CD14-positive monocyte (primary cell): ENCODE measurements around the gene MCF2L. TPM values are rescaled to one million over a fixed set of nuclear protein-coding genes. Genes with fewer than 3 reads are reported as not detected.

Experiments used
- DNase-seq, 3 donors: peaks; one replicate each; pipeline ENCODE4 v3.0.0-alpha.2; 2011 to 2022
- H2AFZ ChIP-seq: 2 replicates; pipeline ENCODE4 v1.6.0; 2012; ENCODE audit warnings: mild to moderate bottlenecking, low read depth, low read length, inconsistent platforms; ENCODE audit not compliant: insufficient read depth, poor library complexity, severe bottlenecking
- H3K27ac ChIP-seq, 2 donors: 1 replicate in 1 of 2; 2 replicates in 1 of 2; pipeline ENCODE4 v1.5.1; 2012 to 2013; ENCODE audit warnings: low read length in 2 of 2, control low read depth in 1 of 2, inconsistent platforms in 1 of 2, low read depth in 1 of 2, mild to moderate bottlenecking in 1 of 2
- H3K27me3 ChIP-seq, 2 donors: one replicate each; pipeline versions ENCODE4 v1.6.0 to v1.6.1; 2011 to 2013; ENCODE audit warnings: low read length in 2 of 2; ENCODE audit not compliant: control insufficient read depth in 2 of 2, insufficient read depth in 2 of 2
- H3K36me3 ChIP-seq, 2 donors: replicated peaks in 1 of 2; 1 replicate in 1 of 2; 2 replicates in 1 of 2; pipeline versions ENCODE4 v1.5.1 to v1.6.1; 2012 to 2013; ENCODE audit warnings: low read length in 2 of 2, control low read depth in 1 of 2, inconsistent platforms in 1 of 2, mild to moderate bottlenecking in 1 of 2; ENCODE audit not compliant: insufficient read depth in 2 of 2, control insufficient read depth in 1 of 2
- H3K4me1 ChIP-seq, 2 donors: 1 replicate in 1 of 2; 2 replicates in 1 of 2; pipeline versions ENCODE4 v1.5.1 to v1.6.1; 2012 to 2013; ENCODE audit warnings: low read length in 2 of 2, control low read depth in 1 of 2, inconsistent platforms in 1 of 2, mild to moderate bottlenecking in 1 of 2, moderate library complexity in 1 of 2; ENCODE audit not compliant: insufficient read depth in 2 of 2, control insufficient read depth in 1 of 2
- H3K4me2 ChIP-seq: replicated peaks from 2 replicates; pipeline ENCODE3; 2012; ENCODE audit warnings: low read length, moderate library complexity, mild to moderate bottlenecking; ENCODE audit not compliant: poor library complexity, severe bottlenecking; ENCODE audit errors: extremely low read depth
- H3K4me3 ChIP-seq, 3 experiments: fragments of 200-600 bp in 1 of 3; sonication (generic) in 1 of 3; replicated peaks in 1 of 3; 1 replicate in 2 of 3; 2 replicates in 1 of 3; pipeline ENCODE4 v1.5.1; 2011 to 2013; ENCODE audit warnings: low read length in 3 of 3, mild to moderate bottlenecking in 3 of 3, control low read depth in 2 of 3, low read depth in 2 of 3, inconsistent platforms in 1 of 3, moderate library complexity in 1 of 3
- H3K79me2 ChIP-seq: 2 replicates; pipeline ENCODE4 v1.6.0; 2012; ENCODE audit warnings: mild to moderate bottlenecking, control low read depth, inconsistent platforms, low read length, moderate library complexity; ENCODE audit not compliant: insufficient read depth
- H3K9ac ChIP-seq: 2 replicates; pipeline ENCODE4 v1.6.0; 2017; ENCODE audit warnings: low read length, mild to moderate bottlenecking; ENCODE audit not compliant: insufficient read depth, poor library complexity, severe bottlenecking
- H3K9me3 ChIP-seq, 2 donors: replicated peaks in 1 of 2; 1 replicate in 1 of 2; 2 replicates in 1 of 2; pipeline versions ENCODE4 v1.5.1 to v1.6.1; 2012 to 2013; ENCODE audit warnings: low read length in 2 of 2, control low read depth in 1 of 2; ENCODE audit not compliant: control insufficient read depth in 1 of 2, insufficient read depth in 1 of 2
- H4K20me1 ChIP-seq: 2 replicates; pipeline ENCODE4 v1.6.0; 2012; ENCODE audit warnings: mild to moderate bottlenecking, low read length, control low read depth, moderate library complexity; ENCODE audit not compliant: insufficient read depth
- H3K27ac Mint-ChIP-seq, 7 donors: one replicate each; pipeline ENCODE4 v1.8.0; 2020; ENCODE audit warnings: mild to moderate bottlenecking in 7 of 7, mixed read lengths in 7 of 7, moderate library complexity in 6 of 7, inconsistent platforms in 2 of 7
- H3K27me3 Mint-ChIP-seq, 3 donors: one replicate each; pipeline ENCODE4 v1.8.0; 2021 to 2022; ENCODE audit warnings: low read depth in 3 of 3, mild to moderate bottlenecking in 3 of 3, mixed read lengths in 3 of 3, moderate library complexity in 3 of 3, inconsistent platforms in 1 of 3
- H3K36me3 Mint-ChIP-seq, 2 donors: one replicate each; pipeline ENCODE4 v1.8.0; 2020; ENCODE audit warnings: mixed read lengths in 2 of 2, inconsistent platforms in 1 of 2, mild to moderate bottlenecking in 1 of 2
- H3K4me1 Mint-ChIP-seq: one replicate; pipeline ENCODE4 v1.8.0; 2020; ENCODE audit warnings: mild to moderate bottlenecking, mixed read lengths
- H3K4me3 Mint-ChIP-seq, 2 donors: one replicate each; pipeline ENCODE4 v1.8.0; 2020; ENCODE audit warnings: mild to moderate bottlenecking in 2 of 2, mixed read lengths in 2 of 2, moderate library complexity in 1 of 2
- H3K9me3 Mint-ChIP-seq, 7 donors: one replicate each; pipeline ENCODE4 v1.8.0; 2020 to 2022; ENCODE audit warnings: mixed read lengths in 7 of 7, mild to moderate bottlenecking in 6 of 7, moderate library complexity in 6 of 7, inconsistent platforms in 2 of 7
- WGBS: methylation state at CpG from one replicate; pipeline ENCODE4 v1.1.5; 2013; ENCODE audit warnings: missing lambda C conversion rate; ENCODE audit not compliant: insufficient coverage; 5-methylcytosine and 5-hydroxymethylcytosine counted together
- intact Hi-C, 2 donors: fragments of 100-400 bp; cut with micrococcal nuclease; formaldehyde crosslinking; loops; one replicate each; pipeline versions ENCODE4 v1.15.0 to v1.15.1; 2023
- polyA plus RNA-seq, 3 donors: library from polyadenylated mRNA; depleted of rRNA in 1 of 3; unstranded in 2 of 3; stranded (reverse) in 1 of 3; fragments of 300-500 nt in 2 of 3; fragments of >200 nt in 1 of 3; fragmentation: Illumina TruSeq in 2 of 3; gene quantifications; 1 replicate in 2 of 3; 2 replicates in 1 of 3; pipeline ENCODE4 v1.2.3, GENCODE V29; 2012 to 2021
- TF ChIP-seq, protein P1 (sequence below): fragments of 200-600 bp; IDR thresholded peaks from one replicate; pipeline ENCODE4 v1.8.0; 2022; ENCODE audit warnings: antibody characterized with exemption, mild to moderate bottlenecking

Gene MCF2L
- polyA plus RNA-seq, 3 donors, result not detected

DNA sequence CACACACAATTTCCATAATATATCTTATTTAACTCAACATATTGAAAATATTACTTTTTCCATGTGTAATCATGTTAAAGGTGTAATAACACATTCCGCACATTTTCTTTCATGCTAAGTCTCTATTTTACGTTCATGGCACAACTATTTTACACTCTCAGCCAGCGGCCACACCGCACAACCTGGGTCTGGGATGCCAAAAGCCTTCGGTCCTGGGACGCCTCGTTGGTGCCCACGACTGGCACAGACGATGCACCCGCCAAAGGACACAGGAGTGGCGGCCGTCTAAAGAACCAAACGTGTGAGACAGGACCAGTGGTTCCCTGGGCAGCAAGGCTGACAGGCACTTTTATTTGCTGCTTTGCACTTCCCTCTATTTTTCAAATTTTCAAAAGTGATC, 179.4 kb downstream of the MCF2L start:
- H3K36me3 ChIP-seq, result no peaks in the 10 kb centered on the region
- H3K9ac ChIP-seq, result no peak overlapping the region
- H3K36me3 Mint-ChIP-seq, result peaks cover 6 to 7% of the 10 kb centered on the region in 2 donors
- H2AFZ ChIP-seq, result no peak overlapping the region
- no peaks in the 10 kb centered on the region for H4K20me1 ChIP-seq
- H3K9me3 Mint-ChIP-seq, result peaks cover 2 to 16% (median 11%) of the 10 kb centered on the region in 7 donors
- peaks cover 15 to 16% of the 10 kb centered on the region in 2 donors for H3K4me1 ChIP-seq
- no peak overlapping the region for H3K27ac Mint-ChIP-seq
- peaks cover 13 to 27% of the 10 kb centered on the region in 2 donors for H3K27me3 ChIP-seq
- H3K27me3 Mint-ChIP-seq, result peaks cover 23 to 34% (median 32%) of the 10 kb centered on the region in 3 donors
- no peak overlapping the region for H3K4me3 Mint-ChIP-seq
- peaks cover 15% of the 10 kb centered on the region for H3K4me1 Mint-ChIP-seq
- intact Hi-C loops, result no loop called here
- no peaks in the 10 kb centered on the region for H3K79me2 ChIP-seq
- no peak overlapping the region for H3K4me2 ChIP-seq
- TF ChIP-seq, protein P1, sequence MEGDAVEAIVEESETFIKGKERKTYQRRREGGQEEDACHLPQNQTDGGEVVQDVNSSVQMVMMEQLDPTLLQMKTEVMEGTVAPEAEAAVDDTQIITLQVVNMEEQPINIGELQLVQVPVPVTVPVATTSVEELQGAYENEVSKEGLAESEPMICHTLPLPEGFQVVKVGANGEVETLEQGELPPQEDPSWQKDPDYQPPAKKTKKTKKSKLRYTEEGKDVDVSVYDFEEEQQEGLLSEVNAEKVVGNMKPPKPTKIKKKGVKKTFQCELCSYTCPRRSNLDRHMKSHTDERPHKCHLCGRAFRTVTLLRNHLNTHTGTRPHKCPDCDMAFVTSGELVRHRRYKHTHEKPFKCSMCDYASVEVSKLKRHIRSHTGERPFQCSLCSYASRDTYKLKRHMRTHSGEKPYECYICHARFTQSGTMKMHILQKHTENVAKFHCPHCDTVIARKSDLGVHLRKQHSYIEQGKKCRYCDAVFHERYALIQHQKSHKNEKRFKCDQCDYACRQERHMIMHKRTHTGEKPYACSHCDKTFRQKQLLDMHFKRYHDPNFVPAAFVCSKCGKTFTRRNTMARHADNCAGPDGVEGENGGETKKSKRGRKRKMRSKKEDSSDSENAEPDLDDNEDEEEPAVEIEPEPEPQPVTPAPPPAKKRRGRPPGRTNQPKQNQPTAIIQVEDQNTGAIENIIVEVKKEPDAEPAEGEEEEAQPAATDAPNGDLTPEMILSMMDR, result no peak
- H3K4me3 ChIP-seq, result no peak overlapping the region
- 96% methylated on average over 10 of the region's 13 CpGs for WGBS
- no peak for DNase-seq
- no peak overlapping the region for H3K27ac ChIP-seq
- H3K9me3 ChIP-seq, result peaks cover 0 to 4% of the 10 kb centered on the region in 2 donors

DNA sequence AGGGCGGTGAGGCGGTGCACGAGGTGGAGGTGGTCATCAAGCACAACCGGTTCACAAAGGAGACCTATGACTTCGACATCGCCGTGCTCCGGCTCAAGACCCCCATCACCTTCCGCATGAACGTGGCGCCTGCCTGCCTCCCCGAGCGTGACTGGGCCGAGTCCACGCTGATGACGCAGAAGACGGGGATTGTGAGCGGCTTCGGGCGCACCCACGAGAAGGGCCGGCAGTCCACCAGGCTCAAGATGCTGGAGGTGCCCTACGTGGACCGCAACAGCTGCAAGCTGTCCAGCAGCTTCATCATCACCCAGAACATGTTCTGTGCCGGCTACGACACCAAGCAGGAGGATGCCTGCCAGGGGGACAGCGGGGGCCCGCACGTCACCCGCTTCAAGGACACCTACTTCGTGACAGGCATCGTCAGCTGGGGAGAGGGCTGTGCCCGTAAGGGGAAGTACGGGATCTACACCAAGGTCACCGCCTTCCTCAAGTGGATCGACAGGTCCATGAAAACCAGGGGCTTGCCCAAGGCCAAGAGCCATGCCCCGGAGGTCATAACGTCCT, 180.0 kb downstream of the MCF2L start:
- Histone ChIP-seq H3K4me2 (no peak overlapping the region), H2AFZ (no peak overlapping the region), H3K79me2 (no peaks in the 10 kb centered on the region), H3K27ac (no peak overlapping the region), H3K9ac (no peak overlapping the region), H3K4me1 (peaks cover 18 to 19% of the 10 kb centered on the region in 2 donors), H3K27me3 (peaks cover 13 to 27% of the 10 kb centered on the region in 2 donors), H3K4me3 (no peak overlapping the region), H3K36me3 (no peaks in the 10 kb centered on the region), H4K20me1 (no peaks in the 10 kb centered on the region), H3K9me3 (peaks cover 0 to 4% of the 10 kb centered on the region in 2 donors)
- no peak overlapping the region for H3K4me3 Mint-ChIP-seq
- peaks cover 6 to 7% of the 10 kb centered on the region in 2 donors for H3K36me3 Mint-ChIP-seq
- DNase-seq, result no peak
- peaks cover 2 to 16% (median 12%) of the 10 kb centered on the region in 7 donors for H3K9me3 Mint-ChIP-seq
- WGBS, result 99% methylated on average over 38 of the region's 38 CpGs
- H3K27me3 Mint-ChIP-seq, result peaks cover 23 to 38% (median 32%) of the 10 kb centered on the region in 3 donors
- intact Hi-C loops, result no loop called here
- peaks cover 18% of the 10 kb centered on the region for H3K4me1 Mint-ChIP-seq
- TF ChIP-seq, protein P1, result no peak
- H3K27ac Mint-ChIP-seq, result no peak overlapping the region

Other genes starting within 250 kb of the MCF2L start
- not detected for gene F7, start 136.6 kb downstream of the MCF2L start, polyA plus RNA-seq
- gene F10, start 153.6 kb downstream of the MCF2L start, polyA plus RNA-seq, result not detected
- not detected for gene PROZ, start 189.4 kb downstream of the MCF2L start, polyA plus RNA-seq
- gene PCID2, start 239.5 kb downstream of the MCF2L start, polyA plus RNA-seq, result 10 to 100 TPM; 31.5 to 39.8 (median 34.2) TPM
- gene CUL4A, start 240.4 kb downstream of the MCF2L start, polyA plus RNA-seq, result 10 to 100 TPM; 32.0 to 53.9 (median 33.7) TPM